IPS-15b (cell line): ENCODE measurements around the gene B3GAT1.

Experiments used
- H3K27me3 ChIP-seq: one replicate; pipeline ENCODE4 v1.6.1; 2013; ENCODE audit warnings: low read length; ENCODE audit not compliant: control insufficient read depth, insufficient read depth
- H3K36me3 ChIP-seq: one replicate; pipeline ENCODE4 v1.6.1; 2013; ENCODE audit warnings: low read length; ENCODE audit not compliant: control insufficient read depth, insufficient read depth
- H3K4me1 ChIP-seq: one replicate; pipeline ENCODE4 v1.6.1; 2013; ENCODE audit warnings: mild to moderate bottlenecking, low read length; ENCODE audit not compliant: control insufficient read depth, insufficient read depth
- H3K4me3 ChIP-seq: one replicate; pipeline ENCODE4 v1.5.1; 2013; ENCODE audit warnings: low read depth, low read length
- H3K9ac ChIP-seq: one replicate; pipeline ENCODE4 v1.6.1; 2013; ENCODE audit warnings: low read depth, mild to moderate bottlenecking, low read length
- H3K9me3 ChIP-seq: one replicate; pipeline ENCODE4 v1.6.1; 2013; ENCODE audit warnings: mild to moderate bottlenecking, low read length; ENCODE audit not compliant: control insufficient read depth, insufficient read depth

B3GAT1 gene

DNA sequence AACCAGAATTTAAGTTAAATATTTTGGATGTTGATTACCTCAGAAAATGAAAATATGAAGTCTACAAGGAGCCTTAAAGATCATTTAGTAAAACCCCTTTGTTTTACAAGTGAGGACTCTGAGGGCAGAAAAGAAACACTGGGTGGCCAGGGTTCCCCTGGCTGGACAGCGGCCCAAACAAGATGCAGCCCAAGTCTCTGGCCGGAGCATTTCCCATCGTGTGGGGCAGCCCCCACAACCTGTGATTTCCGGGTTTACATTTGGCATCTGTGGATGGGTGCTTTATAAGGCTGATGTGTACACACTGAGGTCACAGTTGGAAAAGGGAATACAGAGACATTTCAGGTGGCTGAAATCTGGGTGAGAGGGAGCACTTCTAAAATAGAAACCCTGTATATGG lies 28.8 kb upstream of the B3GAT1 start:
- no peak overlapping the region for H3K9ac ChIP-seq
- no peaks in the 10 kb centered on the region for H3K9me3 ChIP-seq
- H3K4me3 ChIP-seq, result no peak overlapping the region
- H3K36me3 ChIP-seq, result no peaks in the 10 kb centered on the region
- no peaks in the 10 kb centered on the region for H3K27me3 ChIP-seq
- H3K4me1 ChIP-seq, result no peaks in the 10 kb centered on the region

GRCh38 chr11:134438542-134439537 lies 26.8 kb upstream of the B3GAT1 start:
- H3K9ac ChIP-seq, result no peak overlapping the region
- no peak overlapping the region for H3K4me3 ChIP-seq
- H3K4me1 ChIP-seq, result no peaks in the 10 kb centered on the region
- H3K27me3 ChIP-seq, result no peaks in the 10 kb centered on the region
- no peaks in the 10 kb centered on the region for H3K36me3 ChIP-seq
- no peaks in the 10 kb centered on the region for H3K9me3 ChIP-seq

GRCh38 chr11:134437821-134438220 lies 25.8 kb upstream of the B3GAT1 start:
- no peaks in the 10 kb centered on the region for H3K4me1 ChIP-seq
- no peaks in the 10 kb centered on the region for H3K27me3 ChIP-seq
- H3K9ac ChIP-seq, result no peak overlapping the region
- H3K9me3 ChIP-seq, result no peaks in the 10 kb centered on the region
- H3K36me3 ChIP-seq, result no peaks in the 10 kb centered on the region
- no peak overlapping the region for H3K4me3 ChIP-seq

DNA sequence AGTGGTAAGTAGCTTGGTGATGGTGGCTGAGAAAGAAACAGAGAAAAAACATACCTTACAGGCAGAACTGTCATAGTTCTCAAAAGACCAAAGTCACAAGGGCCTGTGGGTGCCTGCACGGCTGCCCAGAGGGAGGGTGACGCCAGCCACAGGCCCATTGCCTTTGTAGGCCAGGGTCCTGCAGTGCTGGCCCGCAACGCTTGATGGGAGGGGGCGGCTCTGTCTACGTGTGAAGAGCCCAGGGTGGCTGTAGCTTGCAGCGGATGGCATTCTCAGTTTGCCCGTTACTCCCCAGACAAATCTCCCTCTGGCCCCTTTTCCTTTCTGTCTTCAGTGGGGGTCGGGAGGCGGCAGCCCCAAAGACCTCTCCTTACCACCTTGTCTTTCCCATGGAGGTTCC lies 24.7 kb upstream of the B3GAT1 start:
- no peak overlapping the region for H3K9ac ChIP-seq
- no peaks in the 10 kb centered on the region for H3K36me3 ChIP-seq
- H3K9me3 ChIP-seq, result no peaks in the 10 kb centered on the region
- no peaks in the 10 kb centered on the region for H3K27me3 ChIP-seq
- H3K4me3 ChIP-seq, result no peak overlapping the region
- H3K4me1 ChIP-seq, result no peaks in the 10 kb centered on the region

GRCh38 chr11:134433806-134434205 lies 21.8 kb upstream of the B3GAT1 start:
- H3K4me1 ChIP-seq, result no peaks in the 10 kb centered on the region
- H3K36me3 ChIP-seq, result no peaks in the 10 kb centered on the region
- no peak overlapping the region for H3K4me3 ChIP-seq
- H3K9me3 ChIP-seq, result no peaks in the 10 kb centered on the region
- H3K27me3 ChIP-seq, result no peaks in the 10 kb centered on the region
- no peak overlapping the region for H3K9ac ChIP-seq

- no peaks in the 10 kb centered on the region for H3K27me3 ChIP-seq
- no peaks in the 10 kb centered on the region for H3K9me3 ChIP-seq
- no peaks in the 10 kb centered on the region for H3K36me3 ChIP-seq
- no peaks in the 10 kb centered on the region for H3K4me1 ChIP-seq
- no peak overlapping the region for H3K4me3 ChIP-seq
- H3K9ac ChIP-seq, result no peak overlapping the region
These were observed 21.2 kb upstream of the B3GAT1 start for GRCh38 chr11:134433251-134433650.

- Histone ChIP-seq H3K4me3 (no peak overlapping the region), H3K36me3 (no peaks in the 10 kb centered on the region), H3K4me1 (no peaks in the 10 kb centered on the region), H3K27me3 (no peaks in the 10 kb centered on the region), H3K9me3 (no peaks in the 10 kb centered on the region), H3K9ac (no peak overlapping the region)
These were observed 20.7 kb upstream of the B3GAT1 start for GRCh38 chr11:134432776-134433175.

- Histone ChIP-seq H3K4me3 (no peak overlapping the region), H3K4me1 (peaks cover 3% of the 10 kb centered on the region), H3K36me3 (no peaks in the 10 kb centered on the region), H3K9ac (no peak overlapping the region), H3K9me3 (no peaks in the 10 kb centered on the region), H3K27me3 (no peaks in the 10 kb centered on the region)
These were observed 17.1 kb upstream of the B3GAT1 start for GRCh38 chr11:134429106-134429505.

DNA sequence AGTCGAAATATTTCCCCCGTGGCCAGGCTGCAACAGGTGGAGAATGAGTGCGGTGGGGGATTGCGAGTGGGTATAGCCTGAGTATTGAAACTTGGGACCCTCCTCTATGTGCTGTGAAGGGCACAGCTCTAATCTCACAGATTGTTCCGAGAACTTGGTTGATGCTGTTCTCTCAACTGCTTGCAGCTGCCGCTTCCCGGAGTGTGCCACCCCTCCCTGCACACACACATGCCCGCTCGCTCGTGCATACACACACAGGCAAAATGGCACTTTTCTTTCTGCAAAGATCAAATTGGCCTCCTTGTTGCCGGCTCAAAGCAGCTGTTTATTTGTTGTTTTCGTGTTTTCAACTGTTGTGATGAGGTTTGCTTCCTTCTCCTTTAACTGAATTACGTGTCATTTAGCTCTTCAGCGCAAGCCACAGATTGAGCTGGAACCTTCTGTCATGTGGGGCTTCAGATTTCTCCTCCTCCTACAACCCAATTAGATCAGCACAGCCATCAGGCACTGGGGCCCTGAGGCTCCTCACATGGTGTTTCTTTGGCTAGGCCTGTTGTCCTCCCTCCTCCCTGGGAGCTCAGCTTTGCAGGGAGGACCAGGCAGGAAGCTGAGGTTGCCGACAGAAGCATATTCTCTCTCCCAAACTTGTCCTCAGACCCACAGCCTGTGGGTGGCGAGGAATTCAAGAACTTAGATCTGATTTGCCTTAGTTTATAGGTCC lies 13.9 kb upstream of the B3GAT1 start:
- H3K9ac ChIP-seq, result no peak overlapping the region
- H3K4me3 ChIP-seq, result no peak overlapping the region
- H3K36me3 ChIP-seq, result no peaks in the 10 kb centered on the region
- H3K4me1 ChIP-seq, result peaks cover 3% of the 10 kb centered on the region
- no peaks in the 10 kb centered on the region for H3K27me3 ChIP-seq
- no peaks in the 10 kb centered on the region for H3K9me3 ChIP-seq

DNA sequence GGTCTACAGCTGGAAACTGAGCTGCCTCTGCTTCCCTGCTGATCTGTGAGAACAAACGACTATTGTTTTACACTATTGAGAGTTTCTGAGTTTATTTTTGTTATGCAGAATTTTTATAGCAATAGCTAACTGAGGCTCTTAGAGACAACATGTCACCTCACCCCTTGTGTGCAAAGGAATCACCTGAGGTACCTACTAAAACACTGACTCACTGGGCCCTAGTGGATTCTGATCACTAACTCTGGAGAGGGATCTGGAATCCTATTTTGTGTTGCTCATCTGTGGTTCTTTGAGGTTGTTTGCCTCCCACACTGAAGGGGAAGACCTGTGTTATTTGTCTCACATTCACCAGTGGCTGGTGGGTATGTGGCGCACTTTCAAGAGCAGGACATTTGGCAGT lies 13.4 kb upstream of the B3GAT1 start:
- Histone ChIP-seq H3K4me1 (peaks cover 3% of the 10 kb centered on the region), H3K27me3 (no peaks in the 10 kb centered on the region), H3K9ac (no peak overlapping the region), H3K36me3 (no peaks in the 10 kb centered on the region), H3K9me3 (no peaks in the 10 kb centered on the region), H3K4me3 (no peak overlapping the region)

- H3K9me3 ChIP-seq, result no peaks in the 10 kb centered on the region
- no peaks in the 10 kb centered on the region for H3K27me3 ChIP-seq
- no peak overlapping the region for H3K9ac ChIP-seq
- H3K36me3 ChIP-seq, result no peaks in the 10 kb centered on the region
- H3K4me1 ChIP-seq, result peaks cover 3% of the 10 kb centered on the region
- H3K4me3 ChIP-seq, result no peak overlapping the region
These were observed 11.1 kb upstream of the B3GAT1 start for GRCh38 chr11:134423106-134423505.
